Dermis blood vessel endothelial cell (primary cell): ENCODE results near the gene DNM2. TPM values are rescaled to one million over a fixed set of nuclear protein-coding genes. Genes with fewer than 3 reads are reported as not detected.
"Not testable (repeated sequence)": the region's sequence is repeated elsewhere in the genome, so short reads cannot be mapped to it uniquely, and the experiment has no call there.

Source experiments
- DNase-seq: peaks from one replicate; pipeline ENCODE4 v3.0.0; 2010
- total RNA-seq: library from RNA; depleted of rRNA; stranded (reverse); fragments of >200 nt; gene quantifications from 2 replicates; pipeline ENCODE4 v1.2.3, GENCODE V29; 2014

Gene DNM2
- total RNA-seq, 1 donor from 2014 or later, result 118 TPM

DNA sequence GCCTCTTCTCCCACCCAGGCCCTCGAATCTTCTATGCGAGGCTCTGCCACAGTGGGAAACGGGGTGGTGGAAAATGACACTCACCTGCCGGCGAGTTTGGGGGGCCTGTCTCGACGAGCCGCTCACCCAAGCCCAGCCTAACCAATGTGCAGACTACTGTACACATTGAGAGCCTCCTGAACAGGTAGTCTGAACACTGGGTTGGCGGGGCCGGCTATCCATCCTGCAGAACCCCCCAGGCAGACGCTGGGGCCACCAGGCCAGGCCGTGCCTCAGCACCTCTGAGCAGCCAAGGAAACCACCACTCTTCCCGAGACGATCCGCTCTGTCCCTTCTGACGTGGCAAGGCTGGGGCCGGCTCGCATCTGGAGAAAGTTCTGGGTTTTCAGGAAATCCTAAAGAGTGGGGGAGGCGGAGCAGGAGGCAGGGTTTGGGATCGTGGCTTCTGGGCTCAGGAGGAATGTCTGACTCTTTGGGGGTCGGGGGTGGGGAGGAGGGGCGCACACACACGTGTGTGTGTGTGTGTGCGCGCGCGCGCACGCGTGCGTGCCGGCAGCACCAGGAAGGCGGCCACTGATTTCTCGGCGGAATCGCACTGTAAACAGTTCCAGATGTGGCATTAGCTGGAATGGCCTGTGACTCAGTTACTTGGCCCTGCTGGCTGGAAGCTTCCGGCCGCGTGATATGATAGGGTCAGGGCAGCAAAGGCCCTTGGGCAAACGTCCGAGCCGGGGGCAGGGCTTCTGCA is 99.6 kb downstream of the DNM2 start:
- no peak for DNase-seq

DNA sequence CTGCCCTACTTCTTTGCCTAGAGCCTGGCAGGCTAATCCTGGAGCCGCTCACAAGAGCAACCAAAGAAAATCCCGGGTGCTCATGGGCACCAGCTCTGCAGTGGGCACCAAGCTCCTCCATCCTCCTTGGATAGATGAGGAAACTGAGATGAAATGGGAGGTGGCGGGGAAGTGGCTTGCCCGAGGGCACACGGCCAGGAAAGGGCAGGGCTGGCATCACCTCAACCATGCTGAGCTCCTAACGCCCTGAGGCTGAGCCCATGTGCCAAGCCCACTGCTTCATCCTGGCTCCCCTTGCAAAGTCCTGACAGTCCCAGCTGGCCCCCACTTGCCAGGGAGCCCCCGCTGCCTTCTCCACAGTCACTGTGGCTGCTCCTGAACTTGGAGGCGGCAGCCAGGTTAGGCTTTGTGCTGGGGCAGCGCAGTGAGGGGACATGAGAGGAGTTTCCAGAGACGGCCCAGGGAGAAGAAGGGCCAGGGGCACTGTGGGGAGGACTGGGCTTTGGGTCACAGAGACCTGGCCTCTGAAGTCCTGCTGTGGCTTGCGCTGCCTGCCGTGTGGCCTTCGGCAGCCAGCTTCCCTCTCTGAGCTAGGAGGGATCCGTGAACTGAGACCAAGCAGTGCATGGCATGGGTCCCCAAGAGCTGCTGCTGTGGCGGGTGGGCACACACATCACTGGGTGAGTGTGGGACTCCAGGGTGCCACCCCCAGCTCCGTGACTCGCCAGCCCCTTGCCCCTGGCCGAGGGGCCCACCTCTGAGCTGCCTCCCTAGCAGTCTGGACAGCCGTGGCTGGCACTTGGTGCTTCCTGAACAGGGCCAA is 100.6 kb downstream of the DNM2 start:
- DNase-seq, result no peak

DNA sequence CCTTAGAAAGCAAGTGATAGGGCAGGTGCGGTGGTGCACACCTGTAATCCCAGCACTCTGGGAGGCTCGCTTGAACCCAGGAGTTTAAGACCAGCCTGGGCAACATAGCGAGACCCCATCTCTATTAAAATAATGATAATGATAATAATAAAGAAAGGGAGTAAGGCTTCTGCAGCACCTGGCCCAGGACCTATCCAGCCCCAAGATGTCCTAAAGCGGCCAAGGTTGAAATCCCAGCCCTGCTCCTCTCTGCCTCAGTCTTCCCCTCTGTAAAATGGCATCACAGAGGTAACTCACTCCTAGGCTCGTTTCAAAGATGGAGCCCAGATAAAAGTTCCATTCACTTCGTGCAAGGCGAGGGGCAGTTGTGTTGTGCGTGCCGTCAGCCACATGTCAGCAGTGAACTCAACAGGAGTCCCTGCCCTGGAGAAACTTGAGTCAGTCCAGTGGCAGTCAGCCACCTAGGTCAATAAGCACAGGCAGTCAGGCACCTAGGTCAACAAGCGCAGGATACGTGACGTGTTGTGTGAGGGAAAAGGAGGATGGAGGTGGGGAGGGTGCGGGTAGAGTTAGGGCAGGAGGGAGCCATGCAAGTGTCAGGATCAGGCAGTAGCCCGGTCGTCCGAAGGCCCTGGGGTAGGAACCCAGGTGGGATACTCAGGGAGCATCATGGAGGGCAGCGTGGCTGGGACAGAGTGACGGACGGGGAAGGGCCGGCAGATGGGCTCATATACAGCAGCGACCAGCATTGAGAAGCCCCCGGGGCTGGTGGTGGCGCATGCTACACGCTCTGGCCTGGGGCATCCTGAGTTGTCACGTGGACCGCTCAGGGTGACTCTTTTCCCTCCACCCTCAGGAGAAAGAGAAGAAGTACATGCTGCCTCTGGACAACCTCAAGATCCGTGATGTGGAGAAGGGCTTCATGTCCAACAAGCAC is 101.5 kb downstream of the DNM2 start:
- DNase-seq, result no peak

DNA sequence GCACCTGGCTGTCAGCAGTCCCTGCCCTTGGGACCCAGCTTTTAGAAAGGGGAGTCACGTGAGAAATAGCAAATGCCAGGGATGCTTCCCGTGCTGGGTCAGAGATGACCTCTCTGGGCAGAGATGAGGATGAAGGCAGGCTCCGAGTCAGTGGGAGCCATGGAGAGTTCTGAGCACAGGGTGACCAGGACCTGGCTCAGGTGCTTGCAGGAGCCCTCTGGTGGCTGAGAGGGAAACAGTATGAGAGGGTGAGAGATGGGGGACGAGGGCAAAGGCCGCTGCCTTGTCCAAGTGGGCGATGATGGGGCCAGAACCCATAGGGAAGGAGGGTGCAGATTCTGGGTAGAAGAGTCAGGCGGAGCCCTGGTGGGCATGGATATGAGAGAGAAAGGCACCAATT is 102.3 kb downstream of the DNM2 start:
- DNase-seq, result peak; percentile 35

DNA sequence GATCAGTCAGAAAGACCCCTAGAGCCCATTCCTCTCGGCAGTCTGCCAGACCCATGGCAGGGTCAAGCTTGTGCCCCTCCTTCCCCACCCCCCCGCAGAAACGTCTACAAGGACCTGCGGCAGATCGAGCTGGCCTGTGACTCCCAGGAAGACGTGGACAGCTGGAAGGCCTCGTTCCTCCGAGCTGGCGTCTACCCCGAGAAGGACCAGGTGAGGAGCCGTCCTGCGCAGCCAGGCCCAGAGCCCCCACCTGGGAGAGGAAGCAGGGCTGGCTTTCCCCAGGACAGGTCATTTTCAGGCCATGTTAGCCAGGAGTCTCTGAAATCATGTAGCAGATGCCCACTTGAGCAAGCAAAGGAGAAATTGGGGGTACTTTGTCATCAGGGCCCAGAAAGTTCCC is 105.8 kb downstream of the DNM2 start:
- no peak for DNase-seq

DNA sequence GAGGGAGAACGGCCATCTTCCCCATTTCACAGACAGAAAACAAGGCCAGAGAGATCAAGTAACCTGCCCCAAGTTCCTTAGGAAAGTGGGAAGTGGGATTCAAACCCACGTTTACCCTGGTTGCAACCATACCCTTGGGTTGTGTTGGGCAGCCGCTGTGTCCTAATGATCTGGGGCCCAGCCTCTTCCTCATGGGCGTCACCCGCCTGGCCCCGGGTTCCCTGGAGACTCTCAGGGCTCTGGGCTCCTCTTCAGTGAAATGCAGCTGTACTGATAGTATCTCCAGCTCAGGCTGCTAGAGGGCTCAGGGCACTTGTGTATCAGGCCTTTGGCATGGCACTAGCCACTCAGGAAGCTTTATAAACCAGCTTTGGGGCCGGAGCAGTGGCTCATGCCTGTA is 108.4 kb downstream of the DNM2 start:
- DNase-seq, result no peak

DNA sequence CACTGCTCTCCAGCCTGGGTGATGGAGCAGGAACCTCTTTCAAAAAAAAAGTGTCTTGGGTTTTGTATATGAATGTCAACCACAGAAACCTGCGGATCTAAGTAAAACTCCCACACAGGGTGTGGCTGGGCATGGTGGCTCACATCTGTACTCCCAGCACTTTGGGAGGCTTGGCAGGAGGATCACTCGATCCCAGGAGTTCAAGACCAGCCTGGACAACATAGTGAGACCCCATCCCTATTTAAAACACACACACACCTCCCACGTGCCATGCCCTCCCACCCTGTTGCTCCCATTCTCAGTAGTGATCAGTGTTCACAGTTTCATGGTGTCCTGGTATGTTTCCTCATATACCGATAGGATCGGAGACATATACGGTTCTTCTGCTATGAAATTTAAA is 109.0 kb downstream of the DNM2 start:
- no peak for DNase-seq

DNA sequence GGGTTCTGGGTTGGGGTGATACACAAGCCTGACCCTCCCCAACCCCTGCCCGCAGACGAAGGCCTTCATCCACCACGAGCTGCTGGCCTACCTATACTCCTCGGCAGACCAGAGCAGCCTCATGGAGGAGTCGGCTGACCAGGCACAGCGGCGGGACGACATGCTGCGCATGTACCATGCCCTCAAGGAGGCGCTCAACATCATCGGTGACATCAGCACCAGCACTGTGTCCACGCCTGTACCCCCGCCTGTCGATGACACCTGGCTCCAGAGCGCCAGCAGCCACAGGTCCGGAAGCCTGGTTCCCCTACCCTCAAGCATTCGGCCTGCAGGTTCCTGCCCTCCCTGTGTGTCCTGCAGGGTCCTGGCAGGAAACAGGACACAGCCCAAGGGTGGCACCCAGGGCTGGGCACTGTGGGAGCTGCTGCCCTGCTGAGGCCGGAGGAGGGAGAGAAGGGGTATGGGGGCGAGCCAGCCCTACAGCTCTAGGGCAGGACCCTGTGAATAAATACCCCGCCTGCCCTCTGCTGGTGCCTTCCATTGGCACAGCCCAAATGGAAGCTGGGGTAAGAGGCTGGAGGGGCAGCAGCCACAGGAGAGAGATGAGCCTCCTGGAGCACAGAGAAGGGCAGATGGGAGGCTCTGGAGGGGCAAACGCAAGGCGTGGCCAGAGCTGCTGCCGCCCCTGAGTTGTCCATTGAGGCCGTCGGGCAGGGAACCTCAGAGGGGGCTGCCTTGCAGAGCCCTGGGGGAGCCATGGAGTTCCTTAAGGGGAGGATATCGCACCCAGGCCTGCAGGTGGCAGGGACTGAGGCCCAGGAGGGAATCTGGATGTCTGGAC is 111.3 kb downstream of the DNM2 start:
- peak; percentile 25 for DNase-seq

DNA sequence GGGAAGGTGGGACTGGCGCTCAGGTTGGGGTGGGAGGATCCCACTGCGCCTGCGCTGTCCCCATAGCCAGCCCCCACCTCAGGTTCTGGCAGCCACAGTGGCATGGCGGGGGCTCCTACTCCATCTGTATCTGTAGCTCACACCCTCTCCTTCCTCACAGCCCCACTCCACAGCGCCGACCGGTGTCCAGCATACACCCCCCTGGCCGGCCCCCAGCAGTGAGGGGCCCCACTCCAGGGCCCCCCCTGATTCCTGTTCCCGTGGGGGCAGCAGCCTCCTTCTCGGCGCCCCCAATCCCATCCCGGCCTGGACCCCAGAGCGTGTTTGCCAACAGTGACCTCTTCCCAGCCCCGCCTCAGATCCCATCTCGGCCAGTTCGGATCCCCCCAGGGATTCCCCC is 112.1 kb downstream of the DNM2 start:
- no peak for DNase-seq

DNA sequence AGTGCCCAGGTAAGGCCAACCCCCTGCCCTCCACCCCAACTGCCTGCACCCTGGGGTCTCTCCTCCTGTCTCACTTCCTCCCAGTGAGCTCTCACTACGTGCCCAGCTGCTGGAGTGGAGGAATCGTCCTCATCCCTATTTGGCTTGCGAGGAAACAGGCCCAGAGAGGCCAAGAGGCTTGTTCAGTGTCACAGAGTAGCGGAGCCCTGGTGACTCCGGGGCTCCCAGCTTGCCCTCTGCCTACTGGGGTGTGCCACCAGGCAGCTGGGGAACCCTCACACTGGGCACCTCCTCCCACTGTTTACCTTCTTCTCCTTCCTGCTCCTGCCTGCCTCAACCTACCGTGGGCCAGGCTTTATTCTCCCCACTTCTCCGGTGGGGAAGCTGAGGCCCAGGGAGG is 112.5 kb downstream of the DNM2 start:
- DNase-seq, result no peak

DNA sequence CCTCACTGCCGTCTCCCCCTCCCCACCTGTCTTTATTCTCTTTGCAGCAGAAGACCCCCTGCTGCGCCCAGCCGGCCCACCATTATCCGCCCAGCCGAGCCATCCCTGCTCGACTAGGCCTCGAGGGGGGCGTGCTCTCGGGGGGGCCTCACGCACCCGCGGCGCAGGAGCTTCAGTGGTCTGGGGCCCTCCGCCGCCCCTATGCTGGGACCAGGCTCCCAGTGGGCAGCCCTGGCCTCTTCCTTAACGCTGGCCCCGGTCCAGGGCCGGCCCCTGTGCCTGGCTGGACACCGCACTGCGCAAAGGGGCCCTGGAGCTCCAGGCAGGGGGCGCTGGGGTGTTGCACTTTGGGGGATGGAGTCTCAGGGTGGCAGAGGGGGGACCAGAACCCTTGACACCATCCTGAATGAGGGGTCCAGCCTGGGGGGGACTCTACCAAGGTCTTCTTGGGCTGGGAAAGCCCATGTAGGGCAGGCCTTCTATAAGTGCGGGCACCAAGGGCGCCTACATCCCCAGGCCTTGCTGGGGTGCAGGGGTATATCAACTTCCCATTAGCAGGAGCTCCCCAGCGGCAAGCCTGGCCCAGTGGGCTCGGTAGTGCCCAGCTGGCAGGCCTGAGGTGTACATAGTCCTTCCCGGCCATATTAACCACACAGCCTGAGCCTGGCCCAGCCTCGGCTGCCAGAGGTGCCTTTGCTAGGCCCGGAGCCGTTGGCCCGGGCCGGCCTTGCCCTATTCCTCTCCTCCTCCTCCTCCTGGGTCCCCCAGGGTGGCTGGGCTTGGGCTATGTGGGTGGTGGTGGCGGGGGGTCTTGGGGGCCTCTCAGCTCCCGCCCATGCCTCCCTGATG is 113.3 kb downstream of the DNM2 start:
- DNase-seq, result no peak

DNA sequence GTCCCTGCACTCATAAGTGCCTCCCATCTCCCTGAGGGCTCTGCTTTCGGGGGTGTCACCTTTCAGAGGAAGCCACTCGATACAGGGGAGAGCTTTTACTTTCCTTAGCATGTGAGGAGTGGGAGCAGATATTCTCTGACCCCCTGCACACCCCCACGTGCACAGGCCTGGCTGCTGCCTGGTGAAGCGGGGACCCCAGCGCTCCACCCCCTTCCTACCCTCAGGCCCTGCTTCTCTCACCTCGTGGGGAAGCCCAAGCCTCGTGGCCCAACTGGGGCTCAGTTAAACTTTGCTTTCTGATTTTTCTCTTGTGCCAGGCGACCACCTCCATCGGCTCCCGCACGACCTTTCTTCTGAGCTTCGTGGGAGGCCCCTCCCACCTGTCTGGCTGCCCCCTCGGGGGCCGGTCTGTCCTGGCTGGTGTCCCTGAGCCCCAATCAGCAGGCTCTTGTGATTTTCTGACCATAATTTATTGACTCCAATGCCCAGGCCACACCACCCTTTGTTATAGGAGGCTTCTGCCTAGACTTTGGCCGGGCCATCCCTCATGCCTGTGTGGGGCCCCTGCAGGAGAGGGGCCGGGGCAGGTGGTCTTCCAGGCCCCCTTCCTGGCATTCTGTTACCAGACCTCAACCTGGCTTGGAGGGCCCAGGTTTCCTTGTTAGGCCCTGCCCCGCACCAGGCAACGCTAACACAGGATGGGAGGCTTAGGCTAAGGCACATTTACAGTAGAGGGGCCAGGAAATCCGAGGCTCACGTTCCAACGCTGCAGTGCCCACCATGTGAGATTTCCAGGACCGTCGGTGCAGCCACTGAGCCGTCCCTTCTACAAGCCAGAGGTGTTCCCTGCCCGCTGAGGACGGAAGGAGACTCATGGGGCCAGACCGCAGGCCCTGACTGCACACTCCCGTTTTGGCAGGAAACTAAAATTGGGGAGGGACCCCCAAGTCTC is 114.4 kb downstream of the DNM2 start:
- DNase-seq, result no peak

DNA sequence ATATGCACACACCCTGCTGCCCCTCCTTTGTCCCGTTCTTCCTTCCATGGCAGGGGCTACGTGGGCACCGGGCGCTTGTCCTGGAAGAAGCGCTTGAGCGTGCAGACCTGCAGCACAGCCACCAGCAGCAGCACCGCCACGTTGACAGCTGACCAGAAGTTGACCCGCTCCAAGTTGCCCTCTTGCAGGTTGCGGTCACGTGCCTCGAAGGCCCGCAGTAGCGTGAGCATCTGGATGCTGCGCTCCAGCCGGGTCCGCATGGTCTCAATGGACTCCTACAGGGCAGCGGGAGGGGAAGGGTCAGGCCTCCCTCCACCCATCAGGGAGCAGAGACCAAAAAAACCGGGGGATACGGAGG is 115.0 kb downstream of the DNM2 start:
- DNase-seq, result no peak

DNA sequence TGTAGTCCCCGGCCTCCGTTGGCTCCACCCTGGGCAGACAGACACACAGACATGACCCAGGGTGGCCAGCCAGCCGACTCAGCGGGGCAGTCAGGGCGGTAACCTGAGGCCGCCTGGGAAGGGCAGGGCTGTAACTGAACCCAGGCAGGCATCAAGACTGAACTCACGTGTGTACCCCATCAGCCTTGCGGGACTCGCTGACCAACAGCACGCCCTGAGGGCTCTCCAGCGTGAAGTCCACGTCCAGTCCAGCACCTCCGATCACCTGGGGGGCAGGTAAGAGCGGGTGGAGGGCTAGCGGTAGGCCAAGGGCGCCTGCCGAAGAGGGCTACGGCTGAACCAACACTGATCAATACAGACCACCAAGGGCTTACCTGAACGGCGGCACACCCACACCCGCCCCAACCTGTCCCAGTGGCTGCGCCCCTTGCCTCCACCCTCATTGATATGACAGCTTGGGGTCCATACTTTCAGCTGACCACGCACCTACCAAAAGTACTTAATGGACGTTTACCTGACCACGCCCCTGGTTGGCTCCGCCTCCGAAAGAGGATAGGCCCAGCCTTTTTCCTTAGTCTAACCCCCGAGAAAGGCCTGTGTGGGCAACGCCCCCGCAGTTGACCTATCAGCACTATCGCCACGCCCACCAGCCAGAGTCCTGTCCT is 117.3 kb downstream of the DNM2 start:
- no peak for DNase-seq

DNA sequence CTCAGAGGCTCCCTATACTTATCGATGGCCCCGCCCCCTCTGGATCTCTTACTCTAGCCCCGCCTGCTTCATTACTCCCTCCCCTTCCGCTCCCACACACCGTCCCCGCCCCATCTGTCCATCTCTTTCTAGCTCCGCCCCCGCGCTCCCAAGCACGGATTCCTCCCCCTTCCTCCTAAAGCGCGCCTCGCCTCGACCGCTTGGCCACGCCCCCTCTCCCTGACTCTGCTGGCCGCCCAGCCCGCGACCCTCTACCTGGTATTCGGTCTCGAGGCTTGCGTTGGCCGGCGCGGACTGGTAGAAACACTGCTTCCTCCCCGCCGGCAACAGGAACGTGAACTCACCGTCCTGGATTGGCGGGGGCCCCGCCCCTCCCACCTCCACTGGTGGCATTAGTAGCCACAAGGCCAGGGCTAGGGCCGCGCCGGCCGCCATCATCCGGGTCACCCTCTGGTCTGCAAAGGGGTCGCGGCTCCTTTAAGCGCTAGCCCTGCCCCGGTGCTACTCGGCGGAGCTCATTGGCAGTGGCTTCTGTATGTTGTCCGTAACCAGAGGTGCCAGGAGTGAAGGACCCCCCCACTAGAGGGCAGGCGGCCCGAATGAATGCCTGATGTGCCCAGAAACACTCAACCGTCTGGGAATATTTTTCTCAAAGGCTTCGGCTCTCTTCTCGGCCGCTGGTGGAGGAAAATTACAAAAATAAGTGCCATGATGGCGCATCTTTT is 118.0 kb downstream of the DNM2 start, which contains the start of gene TMED1:
Gene TMED1, minus strand, starts transcription at position 459 of the 725 bp plus-strand sequence. Its CDS starts 21 bp downstream, at position 438.
- peak; percentile 100 for DNase-seq

DNA sequence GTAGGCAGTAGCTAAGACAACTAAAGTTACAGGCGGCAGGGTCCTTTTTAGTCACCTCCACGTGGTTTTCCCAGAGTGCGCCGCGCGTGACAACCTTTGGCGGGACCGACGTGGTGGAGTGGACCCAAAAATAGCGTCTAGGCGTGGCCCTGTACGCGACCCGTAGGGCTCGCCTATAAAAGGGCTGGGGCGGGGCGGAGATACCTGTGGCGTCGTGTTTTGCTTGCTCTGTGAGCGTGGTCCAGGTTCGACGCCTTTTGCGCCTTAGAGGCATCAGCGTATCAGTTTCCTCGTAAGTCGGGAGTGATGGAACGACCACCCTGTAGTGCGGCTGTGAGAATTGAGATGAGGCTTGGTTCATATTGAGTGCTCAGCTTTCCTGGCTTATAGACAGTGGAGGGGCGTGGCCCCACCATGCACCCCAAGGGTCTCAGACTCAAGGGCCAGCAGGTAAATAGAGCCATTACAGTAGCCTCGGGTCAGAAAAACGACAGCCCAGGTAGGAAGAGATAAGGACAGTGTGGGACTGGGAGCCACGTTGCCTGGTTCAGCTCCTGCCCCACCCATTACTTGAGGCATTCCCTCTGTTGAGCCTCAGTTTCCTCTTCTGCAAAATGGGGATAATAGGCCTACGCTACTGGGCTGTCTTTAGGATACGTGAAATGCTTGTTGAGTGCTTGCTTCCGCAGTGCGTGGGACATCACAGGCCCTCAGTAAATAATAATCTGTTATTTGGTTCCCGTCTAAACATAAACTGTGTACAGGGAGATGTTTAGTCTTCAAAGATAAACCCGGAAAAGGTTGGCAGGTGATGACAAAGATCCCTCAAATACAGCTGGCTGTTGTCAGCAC is 118.8 kb downstream of the DNM2 start:
- no peak for DNase-seq

DNA sequence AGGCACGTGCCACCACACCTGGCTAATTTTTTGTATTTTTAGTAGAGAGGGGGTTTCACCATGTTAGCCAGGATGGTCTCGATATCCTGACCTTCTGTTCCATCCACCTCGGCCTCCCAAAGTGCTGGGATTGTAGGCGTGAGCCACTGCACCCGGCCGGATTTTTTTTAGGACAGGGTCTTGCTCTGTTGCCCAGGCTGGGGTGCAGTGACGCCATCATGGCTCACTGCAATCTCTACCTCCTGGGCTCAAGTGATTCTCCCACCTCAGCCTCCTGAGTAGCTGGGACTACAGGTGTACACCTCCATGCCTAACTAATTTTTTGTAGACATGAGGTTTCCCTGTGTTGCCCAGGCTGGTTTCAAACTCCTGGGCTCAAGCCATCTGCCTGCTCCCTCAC is 119.8 kb downstream of the DNM2 start:
- DNase-seq, result not testable (repeated sequence)

DNA sequence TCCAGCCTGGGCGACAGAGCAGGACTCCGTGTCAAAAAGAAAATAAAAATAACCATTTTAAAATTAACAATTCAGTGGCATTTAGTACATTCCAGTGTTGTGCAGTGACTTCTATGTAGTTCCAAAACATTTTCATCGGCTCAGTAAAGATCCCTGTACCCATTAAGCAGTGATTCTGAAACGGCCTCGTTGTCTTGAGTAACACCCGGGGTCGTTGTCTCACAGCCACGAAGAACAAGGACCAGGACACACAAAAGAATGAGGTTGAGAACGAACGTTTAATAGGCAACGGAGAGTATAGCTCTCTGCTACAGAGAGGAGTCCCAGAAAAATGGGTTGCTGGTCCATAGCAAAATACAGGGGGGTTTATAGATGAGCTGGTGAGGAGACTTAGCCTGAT is 120.5 kb downstream of the DNM2 start:
- DNase-seq, result no peak
